Measurements from ENCODE around the gene ZNF316. TPM values are rescaled to one million over a fixed set of nuclear protein-coding genes. Genes with fewer than 3 reads are reported as not detected.

Gene ZNF316
- total and polyA plus RNA-seq, 4 donors: 20.9 to 38.5 (median 24.0) TPM

- H3K9ac ChIP-seq (ENCODE audit: insufficient read depth in 1 of 2, low read length in 2 of 2): peak within 1 kb of the TSS; percentile 37 to 72
- 0% methylated on average over 83 to 107 of the region's 107 CpGs for WGBS, 2 donors
- no peaks in the 10 kb centered on the region for H3K27me3 ChIP-seq (ENCODE audit: control insufficient read depth in 3 of 3, insufficient read depth in 3 of 3, low read length in 2 of 3)
- DNase-seq (peak; percentile 79 to 92 (median 82)), ATAC-seq (ENCODE audit: insufficient read depth, low FRiP score) (peak; percentile 97)
- H3K27ac ChIP-seq (ENCODE audit: low read depth in 1 of 2, low read length in 1 of 2): peak within 1 kb of the TSS; percentile 87 to 95
- no peaks in the 10 kb centered on the region for H3K9me3 ChIP-seq (ENCODE audit: control insufficient read depth in 4 of 4, insufficient read depth in 3 of 4, low read length in 3 of 4)
- peak within 1 kb of the TSS; percentile 97 for H3K4me3 ChIP-seq
- H3K36me3 ChIP-seq (ENCODE audit: control insufficient read depth in 4 of 4, insufficient read depth in 4 of 4, low read length in 4 of 4): peaks cover 6 to 19% (median 13%) of the 10 kb centered on the region in 4 donors
- TF ChIP-seq CTCF (IDR thresholded peaks at IDR 0.05; ENCODE audit: control extremely low read depth, extremely low read depth): peak; percentile 66
- peaks cover 0 to 11% (median 5%) of the 10 kb centered on the region in 5 donors for H3K4me1 ChIP-seq (ENCODE audit: control insufficient read depth in 5 of 5, insufficient read depth in 5 of 5, low read length in 5 of 5)
Observed at GRCh38 chr7:6589829-6590644, 47.1 kb upstream of the ZNF316 start, which contains the start of gene INTS15. Gene INTS15 (plus strand): TSS chr7:6590021. CDS start chr7:6590284, 263 bp downstream.

GRCh38 chr7:6590645-6591110 lies 46.4 kb upstream of the ZNF316 start:
- Histone ChIP-seq H3K27me3 (ENCODE audit: control insufficient read depth in 3 of 3, insufficient read depth in 3 of 3, low read length in 2 of 3) (no peaks in the 10 kb centered on the region), H3K4me3 (peak overlapping the region; percentile 97), H3K4me1 (ENCODE audit: control insufficient read depth in 5 of 5, insufficient read depth in 5 of 5, low read length in 5 of 5) (peaks cover 0 to 11% (median 5%) of the 10 kb centered on the region in 5 donors), H3K27ac (ENCODE audit: low read depth in 1 of 2, low read length in 1 of 2) (peak overlapping the region; percentile 87 to 95), H3K36me3 (ENCODE audit: control insufficient read depth in 4 of 4, insufficient read depth in 4 of 4, low read length in 4 of 4) (peaks cover 12 to 25% (median 18%) of the 10 kb centered on the region in 4 donors), H3K9me3 (ENCODE audit: control insufficient read depth in 4 of 4, insufficient read depth in 3 of 4, low read length in 3 of 4) (no peaks in the 10 kb centered on the region), H3K9ac (ENCODE audit: insufficient read depth in 1 of 2, low read length in 2 of 2) (peak overlapping the region; percentile 37 to 72)
- ATAC-seq (ENCODE audit: insufficient read depth, low FRiP score): no peak
- peak in 1 of 3 donors; percentile 35 for DNase-seq
- 10 to 17% methylated on average over 10 of the region's 10 CpGs for whole genome bisulfite sequencing, 2 donors
- no peak for TF ChIP-seq CTCF (IDR thresholded peaks at IDR 0.05; ENCODE audit: control extremely low read depth, extremely low read depth)

- DNase-seq (no peak), ATAC-seq (ENCODE audit: insufficient read depth, low FRiP score) (no peak)
- Histone ChIP-seq H3K9ac (ENCODE audit: insufficient read depth in 1 of 2, low read length in 2 of 2) (no peak overlapping the region), H3K4me1 (ENCODE audit: control insufficient read depth in 5 of 5, insufficient read depth in 5 of 5, low read length in 5 of 5) (no peaks in the 10 kb centered on the region), H3K9me3 (ENCODE audit: control insufficient read depth in 4 of 4, insufficient read depth in 3 of 4, low read length in 3 of 4) (no peaks in the 10 kb centered on the region), H3K27ac (ENCODE audit: low read depth in 1 of 2, low read length in 1 of 2) (no peak overlapping the region), H3K27me3 (ENCODE audit: control insufficient read depth in 3 of 3, insufficient read depth in 3 of 3, low read length in 2 of 3) (no peaks in the 10 kb centered on the region), H3K36me3 (ENCODE audit: control insufficient read depth in 4 of 4, insufficient read depth in 4 of 4, low read length in 4 of 4) (peaks cover 23 to 55% (median 35%) of the 10 kb centered on the region in 4 donors), H3K4me3 (no peak overlapping the region)
- TF ChIP-seq CTCF (IDR thresholded peaks at IDR 0.05; ENCODE audit: control extremely low read depth, extremely low read depth): no peak
- 92 to 95% methylated on average over 15 of the region's 15 CpGs for WGBS, 2 donors
Observed at GRCh38 chr7:6600093-6600492, 37.0 kb upstream of the ZNF316 start.

Data from lung (tissue), 12 donors.